MCF 10A (cell line): ENCODE data around the gene PTPRN2. TPM values are rescaled to one million over a fixed set of nuclear protein-coding genes. Genes with fewer than 3 reads are reported as not detected.

Source experiments
- BruUV-seq: library from RNA; stranded (reverse); fragments of 400-500 nt; replicated peaks from 2 replicates; lab custom pipeline; 2021; lab: Mats Ljungman, UMichigan
- CTCF ChIA-PET: fragments of 300-600 bp; sonication (Branson Sonifier 250); formaldehyde crosslinking; extraction: SDS; loops from one replicate; lab custom pipeline; 2021; ENCODE audit warnings: antibody characterized with exemption, inconsistent platforms; lab: Yijun Ruan, JAX
- POLR2A ChIA-PET: fragments of 300-600, 350-650 bp; sonication (Branson Sonifier 250); formaldehyde crosslinking; extraction: SDS; loops from one replicate; lab custom pipeline; 2020; ENCODE audit warnings: antibody characterized with exemption, inconsistent platforms; lab: Yijun Ruan, JAX
- DNase-seq: peaks from one replicate; pipeline ENCODE4 v3.0.0-alpha.2; 2018; ENCODE audit not compliant: unreplicated experiment
- H3K27ac Mint-ChIP-seq: one replicate; pipeline ENCODE4 v1.8.0; 2022; ENCODE audit warnings: mild to moderate bottlenecking, low read depth, mixed read lengths; ENCODE audit not compliant: unreplicated experiment
- H3K27me3 Mint-ChIP-seq: one replicate; pipeline ENCODE4 v1.8.0; 2022; ENCODE audit warnings: mixed read lengths; ENCODE audit not compliant: insufficient read depth, unreplicated experiment
- H3K36me3 Mint-ChIP-seq: one replicate; pipeline ENCODE4 v1.8.0; 2022; ENCODE audit warnings: mild to moderate bottlenecking, moderate library complexity, mixed read lengths; ENCODE audit not compliant: insufficient read depth, unreplicated experiment
- H3K4me1 Mint-ChIP-seq: one replicate; pipeline ENCODE4 v1.8.0; 2022; ENCODE audit warnings: mixed read lengths; ENCODE audit not compliant: insufficient read depth, unreplicated experiment
- H3K4me3 Mint-ChIP-seq: one replicate; pipeline ENCODE4 v1.8.0; 2022; ENCODE audit warnings: mild to moderate bottlenecking, moderate library complexity, mixed read lengths; ENCODE audit not compliant: unreplicated experiment
- H3K9me3 Mint-ChIP-seq: one replicate; pipeline ENCODE4 v1.8.0; 2022; ENCODE audit warnings: mixed read lengths; ENCODE audit not compliant: unreplicated experiment
- CTCF ChIP-seq: fragments of 200-600 bp; IDR thresholded peaks from one replicate; pipeline ENCODE4 v1.8.0; 2022; ENCODE audit warnings: antibody characterized with exemption, mild to moderate bottlenecking; ENCODE audit not compliant: unreplicated experiment
- intact Hi-C: fragments of 100-400 bp; cut with micrococcal nuclease; formaldehyde crosslinking; loops from 2 replicates; pipeline ENCODE4 v1.14.1; 2022
- total RNA-seq: library from RNA; stranded (reverse); gene quantifications from 2 replicates; pipeline ENCODE4 v1.2.3, GENCODE V29; 2022

Gene PTPRN2
- total RNA-seq, 1 experiment from 2014 or later, result 4.5 TPM

DNA sequence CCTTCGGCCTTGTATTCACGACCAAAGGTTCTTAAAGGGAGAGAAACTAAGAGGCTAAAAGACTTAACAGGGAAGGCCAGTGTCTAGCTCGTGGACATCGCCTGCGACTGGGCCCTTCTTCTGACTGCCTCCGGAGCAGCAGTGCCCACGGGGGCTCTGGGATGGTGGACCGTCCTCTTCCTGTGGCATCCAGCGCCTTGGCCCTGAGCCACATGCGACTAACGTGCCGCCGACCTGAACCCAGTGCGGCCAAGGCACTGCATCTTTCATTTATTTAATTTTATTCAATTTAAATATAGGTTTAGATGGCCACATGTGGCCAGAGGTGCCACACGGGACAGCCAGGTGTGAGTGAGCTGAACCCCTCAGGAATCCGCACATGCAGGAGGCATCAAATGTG lies 451.7 kb downstream of the PTPRN2 start:
- Mint-ChIP-seq H3K27me3 (no peaks in the 10 kb centered on the region), H3K27ac (no peak overlapping the region), H3K36me3 (peaks cover 6% of the 10 kb centered on the region), H3K9me3 (peaks cover 26% of the 10 kb centered on the region), H3K4me3 (no peak overlapping the region), H3K4me1 (no peaks in the 10 kb centered on the region)
- TF ChIP-seq CTCF, result no peak
- intact Hi-C loops, result no loop called here
- POLR2A ChIA-PET, result no interaction called here
- no TSS peak for BruUV-seq
- DNase-seq, result no peak
- CTCF ChIA-PET, result no interaction called here

GRCh38 chr7:158134824-158135223 lies 452.8 kb downstream of the PTPRN2 start:
- Mint-ChIP-seq H3K27me3 (no peaks in the 10 kb centered on the region), H3K27ac (no peak overlapping the region), H3K4me1 (no peaks in the 10 kb centered on the region), H3K4me3 (no peak overlapping the region), H3K36me3 (peaks cover 6% of the 10 kb centered on the region), H3K9me3 (peaks cover 17% of the 10 kb centered on the region)
- no TSS peak for BruUV-seq
- CTCF ChIA-PET, result no interaction called here
- DNase-seq, result no peak
- intact Hi-C loops, result no loop called here
- POLR2A ChIA-PET, result no interaction called here
- TF ChIP-seq CTCF, result no peak

DNA sequence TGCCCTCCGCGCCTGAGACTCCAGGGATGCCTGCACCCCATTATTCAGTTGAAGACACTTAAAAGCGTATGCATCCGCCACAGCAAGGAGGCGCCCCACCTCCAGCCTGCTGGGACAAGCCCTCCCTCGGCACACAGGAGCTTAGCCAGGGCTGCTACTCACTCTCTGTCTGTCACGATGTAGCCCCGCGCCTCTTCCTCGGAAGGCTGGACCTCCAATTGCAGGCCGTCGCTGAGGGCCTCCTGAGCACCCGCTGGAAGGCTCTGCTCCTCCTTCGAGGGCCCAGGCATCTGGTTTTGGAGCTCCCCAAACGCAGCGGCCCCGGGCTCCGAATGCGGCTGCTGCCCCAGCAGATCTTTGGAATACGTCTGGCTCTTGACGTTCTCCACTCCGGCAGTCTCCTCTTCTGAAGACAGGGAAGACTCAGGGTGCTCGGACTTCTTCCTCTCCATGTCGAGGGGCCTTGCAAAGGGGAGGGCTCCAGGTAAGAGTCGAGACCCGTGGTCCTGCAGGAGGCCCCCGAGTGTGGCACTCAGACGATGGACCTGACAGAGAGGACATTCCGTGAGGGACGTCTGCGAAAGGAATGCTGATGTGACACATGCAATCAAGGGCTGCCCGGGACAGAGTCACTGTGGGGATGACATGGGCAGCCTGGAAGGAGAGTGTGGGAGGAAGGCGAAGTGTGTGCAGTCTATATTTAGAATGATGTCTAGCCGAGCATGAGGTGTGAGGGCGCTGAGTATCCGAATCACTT lies 453.9 kb downstream of the PTPRN2 start:
- Mint-ChIP-seq H3K36me3 (no peaks in the 10 kb centered on the region), H3K27ac (no peak overlapping the region), H3K27me3 (no peaks in the 10 kb centered on the region), H3K4me1 (no peaks in the 10 kb centered on the region), H3K9me3 (peaks cover 6% of the 10 kb centered on the region), H3K4me3 (no peak overlapping the region)
- intact Hi-C loops, result no loop called here
- DNase-seq, result no peak
- TF ChIP-seq CTCF, result no peak
- ChIA-PET POLR2A (no interaction called here), CTCF (no interaction called here)
- BruUV-seq, result no TSS peak

DNA sequence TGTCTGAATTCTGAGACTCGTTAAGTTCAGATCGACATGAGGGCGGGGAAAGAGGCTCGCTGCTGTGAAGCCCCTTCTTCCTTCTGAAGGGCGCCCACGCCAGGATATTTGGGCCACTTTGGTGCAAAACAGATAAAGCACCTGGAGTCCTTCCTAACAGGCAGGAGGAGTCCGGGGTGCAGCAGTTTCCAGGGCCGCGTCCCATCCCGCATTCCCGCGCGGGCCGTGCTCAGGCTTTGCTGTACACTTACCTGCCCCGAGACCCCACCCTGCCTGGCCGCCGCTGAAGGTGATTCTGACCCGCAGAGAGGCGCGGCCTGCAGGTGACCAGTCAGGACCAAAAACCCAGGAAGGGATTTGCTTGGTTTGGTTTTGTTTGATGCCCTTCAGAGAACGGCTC lies 454.6 kb downstream of the PTPRN2 start:
- H3K36me3 Mint-ChIP-seq, result no peaks in the 10 kb centered on the region
- DNase-seq, result no peak
- H3K9me3 Mint-ChIP-seq, result no peaks in the 10 kb centered on the region
- H3K27ac Mint-ChIP-seq, result no peak overlapping the region
- H3K4me1 Mint-ChIP-seq, result no peaks in the 10 kb centered on the region
- ChIA-PET POLR2A (no interaction called here), CTCF (no interaction called here)
- intact Hi-C loops, result no loop called here
- H3K4me3 Mint-ChIP-seq, result no peak overlapping the region
- no peak for TF ChIP-seq CTCF
- no peaks in the 10 kb centered on the region for H3K27me3 Mint-ChIP-seq
- no TSS peak for BruUV-seq
